ENCODE data around the gene LXN.

DNA sequence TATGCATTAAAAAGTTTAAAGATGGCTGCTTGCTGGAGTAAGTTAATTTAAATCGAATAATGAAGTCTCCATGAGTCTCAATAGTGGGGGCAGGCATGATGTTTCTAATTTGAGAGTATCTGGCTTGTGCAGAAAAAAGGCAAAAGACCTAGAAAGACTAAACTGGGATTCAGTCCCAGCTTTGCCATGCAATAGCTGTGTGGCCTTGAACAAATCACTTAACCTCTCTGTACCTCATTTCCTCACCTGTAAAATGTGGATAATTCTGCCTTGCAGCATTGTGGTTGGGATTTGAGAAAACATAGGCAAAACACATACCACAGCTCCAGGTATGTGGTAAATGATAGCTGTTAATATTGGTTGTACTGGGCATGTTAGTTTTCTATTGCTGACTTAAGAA is 8.6 kb downstream of the LXN start:
- no peak for TF ChIP-seq YY1 (IDR thresholded peaks at IDR 0.05; ENCODE audit: insufficient read depth, insufficient read length)
- TF ChIP-seq SUZ12 (IDR thresholded peaks at IDR 0.05; ENCODE audit: extremely low read depth, insufficient read depth, insufficient read length): no peak
- no peak for TF ChIP-seq ZNF274 (IDR thresholded peaks at IDR 0.05; ENCODE audit: low read depth, low read length)

Measured in NT2/D1 (cell line).